OCI-LY3 (cell line): ENCODE measurements around the gene METTL24.

ENCODE experiments used
- H2AFZ ChIP-seq: fragments of 200-600, 300-600 bp; shearing (Covaris generic); 2 replicates; pipeline ENCODE4 v1.6.0; 2014; ENCODE audit warnings: antibody characterized with exemption, low read depth, low read length
- H3K27ac ChIP-seq: fragments of 200-600, 300-600 bp; sonication (generic); 2 replicates; pipeline ENCODE4 v1.5.1; 2014; ENCODE audit warnings: mild to moderate bottlenecking, low read length, moderate library complexity, mixed read lengths
- H3K27me3 ChIP-seq: fragments of 200-600, 300-600 bp; sonication (generic); 2 replicates; pipeline ENCODE4 v1.6.1; 2014; ENCODE audit warnings: low read depth, low read length, mixed read lengths
- H3K36me3 ChIP-seq: fragments of 200-600, 300-600 bp; sonication (generic); replicated peaks from 2 replicates; pipeline ENCODE3; 2014; ENCODE audit warnings: low read depth, low read length, mixed read lengths
- H3K4me1 ChIP-seq: fragments of 300-600, 200-600 bp; sonication (generic); 2 replicates; pipeline ENCODE4 v1.6.1; 2014; ENCODE audit warnings: low read length, mixed read lengths
- H3K4me2 ChIP-seq: fragments of 200-600, 300-600 bp; sonication (generic); 2 replicates; pipeline ENCODE4 v1.6.1; 2014; ENCODE audit warnings: low read length, mixed read lengths
- H3K4me3 ChIP-seq: fragments of 300-600, 200-600 bp; sonication (generic); 2 replicates; pipeline ENCODE4 v1.5.1; 2014; ENCODE audit warnings: antibody characterized with exemption, mild to moderate bottlenecking, low read length, moderate library complexity
- H3K79me2 ChIP-seq: fragments of 300-600, 200-600 bp; shearing (Covaris generic); 2 replicates; pipeline ENCODE4 v1.6.1; 2014; ENCODE audit warnings: mild to moderate bottlenecking, low read length, mixed read lengths
- H3K9ac ChIP-seq: fragments of 300-600, 200-600 bp; shearing (Covaris generic); 2 replicates; pipeline ENCODE4 v1.6.0; 2014; ENCODE audit warnings: mild to moderate bottlenecking, low read length, moderate library complexity
- H3K9me3 ChIP-seq: fragments of 200-600, 300-600 bp; shearing (Covaris generic); 2 replicates; pipeline ENCODE4 v1.6.1; 2014; ENCODE audit warnings: low read length, mixed read lengths; ENCODE audit not compliant: insufficient read depth
- H4K20me1 ChIP-seq: fragments of 200-600, 300-600 bp; sonication (generic); 2 replicates; pipeline ENCODE4 v1.6.1; 2016; ENCODE audit warnings: low read length, mixed read lengths; ENCODE audit not compliant: insufficient read depth
- CTCF ChIP-seq: fragments of 200-600, 300-600 bp; sonication (generic); IDR thresholded peaks from 2 replicates; pipeline ENCODE4 v1.5.1; 2014; ENCODE audit warnings: antibody characterized with exemption, low read length, low read depth
- EZH2phosphoT487 ChIP-seq: fragments of 200-600 bp; shearing (Covaris generic); IDR thresholded peaks from 2 replicates; pipeline ENCODE4 v1.6.1; 2018; ENCODE audit warnings: antibody characterized with exemption, mixed run types, low read depth

Gene METTL24

DNA sequence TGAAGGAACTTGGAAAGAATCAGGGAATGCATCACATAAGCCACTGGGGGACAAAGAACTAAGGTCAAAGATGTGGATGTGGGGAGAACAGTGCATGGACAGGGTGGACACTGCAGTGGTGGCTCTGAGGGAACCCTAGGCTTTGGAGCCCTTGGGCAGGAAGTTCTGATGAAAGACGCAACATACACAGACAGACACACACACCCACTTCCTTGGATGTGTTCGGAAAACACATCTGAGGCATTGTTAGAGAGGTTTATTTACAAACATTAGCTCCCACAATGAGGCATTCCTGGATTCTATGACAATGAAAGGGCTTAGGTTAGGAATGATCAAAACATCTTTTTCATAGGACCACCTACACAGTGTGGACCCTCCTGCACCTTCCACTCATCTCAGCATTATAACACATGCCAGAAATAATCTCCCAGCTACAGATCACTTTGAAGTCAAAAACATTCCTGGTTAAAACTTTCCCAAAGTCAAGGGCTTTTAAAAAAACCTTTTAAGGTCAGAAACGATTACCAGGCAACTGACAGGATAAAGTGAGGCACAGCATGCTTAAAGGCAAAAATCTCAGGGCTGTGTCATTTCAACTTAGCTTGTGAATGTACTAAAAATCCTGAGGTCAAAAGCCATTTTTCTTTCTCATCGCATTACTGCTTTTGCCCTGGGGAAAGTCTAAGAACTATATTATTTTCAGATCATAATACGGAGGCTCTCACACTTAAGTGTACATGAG is 6.4 kb upstream of the METTL24 start:
- H3K36me3 ChIP-seq: no peaks in the 10 kb centered on the region

GRCh38 chr6:110363748-110364147 is 5.6 kb upstream of the METTL24 start:
- TF ChIP-seq CTCF (no peak), EZH2phosphoT487 (no peak)
- Histone ChIP-seq H3K4me2 (no peak overlapping the region), H3K9me3 (no peaks in the 10 kb centered on the region), H3K9ac (no peak overlapping the region), H3K27me3 (0 out of 2 replicates have a peak, but pooled peaks cover 3% of the 10 kb centered on the region), H3K79me2 (no peaks in the 10 kb centered on the region), H3K4me1 (no peaks in the 10 kb centered on the region), H4K20me1 (no peaks in the 10 kb centered on the region), H2AFZ (no peak overlapping the region), H3K27ac (no peak overlapping the region), H3K36me3 (no peaks in the 10 kb centered on the region), H3K4me3 (no peak overlapping the region)

More for the DNA sequence above, 6.4 kb upstream of the METTL24 start:
- Histone ChIP-seq H3K27me3 (no peaks in the 10 kb centered on the region), H3K9ac (no peak overlapping the region), H3K4me3 (no peak overlapping the region), H3K4me1 (no peaks in the 10 kb centered on the region), H4K20me1 (no peaks in the 10 kb centered on the region), H3K9me3 (no peaks in the 10 kb centered on the region), H3K4me2 (no peak overlapping the region), H2AFZ (no peak overlapping the region), H3K27ac (no peak overlapping the region), H3K79me2 (no peaks in the 10 kb centered on the region)
- no peak for TF ChIP-seq CTCF
- TF ChIP-seq EZH2phosphoT487: no peak

DNA sequence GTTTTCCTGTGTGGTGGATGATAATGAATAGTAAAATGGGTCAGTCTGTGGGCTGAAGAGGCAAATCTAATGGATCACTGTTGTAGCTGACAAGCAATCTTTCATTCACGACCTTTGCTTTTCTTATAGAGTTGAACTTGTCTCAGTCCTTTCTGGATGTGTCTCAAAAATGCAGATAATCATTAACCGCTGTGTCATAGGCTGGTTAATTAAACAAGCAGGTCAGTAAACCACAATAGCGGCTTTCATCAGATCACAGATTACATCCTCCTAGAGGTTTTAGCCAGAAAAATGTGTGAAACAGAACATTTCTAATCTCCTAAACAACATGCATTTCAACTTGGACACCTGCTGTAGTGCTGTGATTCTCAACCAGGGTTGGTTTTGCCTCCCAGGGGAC is 2.5 kb upstream of the METTL24 start:
- Histone ChIP-seq H2AFZ (no peak overlapping the region), H4K20me1 (no peaks in the 10 kb centered on the region), H3K4me1 (no peaks in the 10 kb centered on the region), H3K79me2 (no peaks in the 10 kb centered on the region), H3K36me3 (no peaks in the 10 kb centered on the region), H3K4me3 (no peak overlapping the region), H3K9ac (no peak overlapping the region), H3K27ac (no peak overlapping the region), H3K27me3 (peaks cover 10% of the 10 kb centered on the region; the same call in 1 of the 2 replicates), H3K4me2 (no peak overlapping the region), H3K9me3 (no peaks in the 10 kb centered on the region)
- TF ChIP-seq EZH2phosphoT487: no peak
- no peak for TF ChIP-seq CTCF

DNA sequence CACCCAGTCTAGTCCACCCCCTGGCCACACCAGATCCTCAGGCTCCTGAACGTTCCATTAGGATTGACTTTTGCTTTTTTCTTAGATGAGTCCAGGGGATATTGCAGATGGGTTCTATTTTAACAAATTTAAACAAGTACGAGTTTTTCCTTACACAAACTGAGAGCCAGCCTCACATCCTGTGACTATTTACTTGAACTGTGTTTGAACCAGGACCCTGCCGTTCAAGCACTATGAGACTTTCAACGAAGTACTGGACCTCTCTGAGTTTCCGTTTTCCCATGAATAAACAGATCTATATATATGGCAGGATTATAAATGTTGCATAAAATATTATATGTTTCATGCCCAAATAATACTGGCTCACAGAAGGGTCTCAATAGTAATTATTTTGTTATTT is 1.4 kb upstream of the METTL24 start:
- Histone ChIP-seq H3K4me3 (no peak overlapping the region), H3K9ac (no peak overlapping the region), H4K20me1 (no peaks in the 10 kb centered on the region), H3K27ac (no peak overlapping the region), H3K79me2 (no peaks in the 10 kb centered on the region), H3K4me1 (no peaks in the 10 kb centered on the region), H3K4me2 (no peak overlapping the region), H3K36me3 (no peaks in the 10 kb centered on the region), H3K27me3 (peaks cover 10% of the 10 kb centered on the region; the same call in 1 of the 2 replicates), H3K9me3 (no peaks in the 10 kb centered on the region), H2AFZ (no peak overlapping the region)
- no peak for TF ChIP-seq CTCF
- TF ChIP-seq EZH2phosphoT487: no peak
